WTC11 (cell line): ENCODE measurements around the gene MMRN1. TPM values are rescaled to one million over a fixed set of nuclear protein-coding genes. Genes with fewer than 3 reads are reported as not detected.

ENCODE experiments used
- ATAC-seq: fragments of 200-7000 bp; cut with Tn5 transposase; 2 replicates; pipeline ENCODE4 v1.10.0; 2021; ENCODE audit warnings: mild to moderate bottlenecking, moderate library complexity
- CTCF ChIA-PET: fragments of 300-600 bp; sonication (Branson Sonifier 250); formaldehyde crosslinking; loops from one replicate; lab custom pipeline; 2021; ENCODE audit warnings: antibody characterized with exemption; lab: Charles Lee
- POLR2A ChIA-PET: fragments of 350-600 bp; sonication (Branson Sonifier 250); formaldehyde crosslinking; loops from one replicate; lab custom pipeline; 2021; ENCODE audit warnings: antibody characterized with exemption; lab: Charles Lee
- DNase-seq: peaks from one replicate; pipeline ENCODE4 v3.0.0; 2021; ENCODE audit warnings: low spot score
- H3K27ac Mint-ChIP-seq: 2 replicates; pipeline ENCODE4 v1.8.0; 2021; ENCODE audit warnings: mixed read lengths
- H3K27me3 Mint-ChIP-seq: 2 replicates; pipeline ENCODE4 v1.8.0; 2021; ENCODE audit warnings: low read depth, mild to moderate bottlenecking, moderate library complexity, mixed read lengths
- H3K36me3 Mint-ChIP-seq: 2 replicates; pipeline ENCODE4 v1.8.0; 2021; ENCODE audit warnings: mixed read lengths
- H3K4me1 Mint-ChIP-seq: 2 replicates; pipeline ENCODE4 v1.8.0; 2022; ENCODE audit warnings: mixed read lengths
- H3K4me3 Mint-ChIP-seq: 2 replicates; pipeline ENCODE4 v1.8.0; 2021; ENCODE audit warnings: mild to moderate bottlenecking, moderate library complexity, mixed read lengths
- H3K9me3 Mint-ChIP-seq: 2 replicates; pipeline ENCODE4 v1.8.0; 2021; ENCODE audit warnings: mixed read lengths
- ESRRA ChIP-seq: sonication (generic); formaldehyde crosslinking; IDR thresholded peaks from 2 replicates; pipeline ENCODE4 v1.8.1; 2022; ENCODE audit warnings: mild to moderate bottlenecking, missing genetic modification reagents, borderline replicate concordance
- FOXP1 ChIP-seq: sonication (generic); formaldehyde crosslinking; IDR thresholded peaks from 2 replicates; pipeline ENCODE4 v1.8.0; 2022; ENCODE audit warnings: missing genetic modification reagents, mild to moderate bottlenecking, moderate library complexity, borderline replicate concordance
- GABPB1 ChIP-seq: sonication (generic); formaldehyde crosslinking; IDR thresholded peaks from 2 replicates; pipeline ENCODE4 v1.8.1; 2023; ENCODE audit warnings: mild to moderate bottlenecking, missing genetic modification reagents
- OVOL2 ChIP-seq: fragments of 250-450 bp; sonication (Bioruptor Pico); IDR thresholded peaks from 2 replicates; pipeline ENCODE4 v1.9.0; 2021; ENCODE audit warnings: mild to moderate bottlenecking, borderline replicate concordance
- SMAD4 ChIP-seq: sonication (generic); formaldehyde crosslinking; IDR thresholded peaks from 2 replicates; pipeline ENCODE4 v1.8.0; 2022; ENCODE audit warnings: mild to moderate bottlenecking, missing genetic modification reagents
- SP1 ChIP-seq: sonication (generic); formaldehyde crosslinking; conservative IDR thresholded peaks from 2 replicates; pipeline ENCODE4 v1.8.1; 2022; ENCODE audit warnings: missing genetic modification reagents
- ZNF396 ChIP-seq: fragments of 250-450 bp; sonication (Bioruptor Pico); IDR thresholded peaks from 2 replicates; pipeline ENCODE4 v1.8.0; 2021; ENCODE audit warnings: mild to moderate bottlenecking, moderate library complexity, borderline replicate concordance
- ZNF671 ChIP-seq: fragments of 250-450 bp; sonication (Bioruptor Pico); IDR thresholded peaks from 2 replicates; pipeline ENCODE4 v1.8.0; 2021; ENCODE audit warnings: mild to moderate bottlenecking
- total RNA-seq: library from RNA; stranded (reverse); gene quantifications from 3 replicates; pipeline ENCODE4 v1.2.3, GENCODE V29; 2021
- TF ChIP-seq, protein P1 (sequence below): fragments of 250-450 bp; sonication (Bioruptor Pico); IDR thresholded peaks from 2 replicates; pipeline ENCODE4 v1.9.0; 2021; ENCODE audit warnings: mild to moderate bottlenecking
- TF ChIP-seq, protein P2 (sequence below): fragments of 250-450 bp; sonication (Bioruptor Pico); IDR thresholded peaks from 2 replicates; pipeline ENCODE4 v2.1.2; 2022; ENCODE audit warnings: mild to moderate bottlenecking, moderate library complexity
- TF ChIP-seq, protein P3 (sequence below): sonication (generic); formaldehyde crosslinking; IDR thresholded peaks from 2 replicates; pipeline ENCODE4 v1.8.0; 2022; ENCODE audit warnings: mild to moderate bottlenecking, missing genetic modification reagents
- TF ChIP-seq, protein P4 (sequence below): sonication (generic); formaldehyde crosslinking; IDR thresholded peaks from 2 replicates; pipeline ENCODE4 v1.8.1; 2022; ENCODE audit warnings: missing genetic modification reagents, borderline replicate concordance
- TF ChIP-seq, protein P5 (sequence below): sonication (generic); formaldehyde crosslinking; IDR thresholded peaks from 2 replicates; pipeline ENCODE4 v1.8.0; 2022; ENCODE audit warnings: mild to moderate bottlenecking, missing genetic modification reagents
- TF ChIP-seq, protein P6 (sequence below): fragments of 200-600 bp; IDR thresholded peaks from 2 replicates; pipeline ENCODE4 v1.8.0; 2022; ENCODE audit warnings: antibody characterized with exemption

The MMRN1 gene
- total RNA-seq, 1 experiment from 2014 or later: not detected

DNA sequence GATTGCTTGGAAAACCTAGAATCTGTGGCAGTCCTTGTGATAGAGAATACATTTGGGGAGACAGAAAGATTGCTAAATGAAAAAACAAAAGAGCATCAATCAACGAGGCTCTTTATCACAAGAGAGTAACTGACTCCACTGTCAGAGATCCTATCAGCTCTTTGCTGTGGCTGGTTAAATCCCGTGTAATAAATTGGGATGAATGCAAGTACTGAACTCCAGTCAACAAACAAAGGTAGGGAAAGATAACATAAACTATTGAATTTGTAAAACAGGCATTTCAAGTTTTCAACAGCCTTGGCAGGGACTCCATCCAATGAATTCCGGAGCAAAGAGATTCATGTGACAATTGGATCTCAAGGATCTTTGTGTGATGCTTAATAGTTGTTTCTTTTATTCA is 21.3 kb downstream of the MMRN1 start:
- Mint-ChIP-seq H3K4me1 (peaks cover 27% of the 10 kb centered on the region), H3K4me3 (no peak overlapping the region), H3K9me3 (no peaks in the 10 kb centered on the region), H3K36me3 (no peaks in the 10 kb centered on the region), H3K27ac (peak overlapping the region; percentile 50), H3K27me3 (no peaks in the 10 kb centered on the region)
- POLR2A ChIA-PET: no interaction called here
- TF ChIP-seq, protein P1, sequence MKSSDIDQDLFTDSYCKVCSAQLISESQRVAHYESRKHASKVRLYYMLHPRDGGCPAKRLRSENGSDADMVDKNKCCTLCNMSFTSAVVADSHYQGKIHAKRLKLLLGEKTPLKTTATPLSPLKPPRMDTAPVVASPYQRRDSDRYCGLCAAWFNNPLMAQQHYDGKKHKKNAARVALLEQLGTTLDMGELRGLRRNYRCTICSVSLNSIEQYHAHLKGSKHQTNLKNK (CRISPR knock-in tag): no peak
- TF ChIP-seq GABPB1 (CRISPR knock-in tag) (no peak), SMAD4 (CRISPR knock-in tag) (no peak), OVOL2 (no peak), SP1 (no peak)
- TF ChIP-seq, protein P2, sequence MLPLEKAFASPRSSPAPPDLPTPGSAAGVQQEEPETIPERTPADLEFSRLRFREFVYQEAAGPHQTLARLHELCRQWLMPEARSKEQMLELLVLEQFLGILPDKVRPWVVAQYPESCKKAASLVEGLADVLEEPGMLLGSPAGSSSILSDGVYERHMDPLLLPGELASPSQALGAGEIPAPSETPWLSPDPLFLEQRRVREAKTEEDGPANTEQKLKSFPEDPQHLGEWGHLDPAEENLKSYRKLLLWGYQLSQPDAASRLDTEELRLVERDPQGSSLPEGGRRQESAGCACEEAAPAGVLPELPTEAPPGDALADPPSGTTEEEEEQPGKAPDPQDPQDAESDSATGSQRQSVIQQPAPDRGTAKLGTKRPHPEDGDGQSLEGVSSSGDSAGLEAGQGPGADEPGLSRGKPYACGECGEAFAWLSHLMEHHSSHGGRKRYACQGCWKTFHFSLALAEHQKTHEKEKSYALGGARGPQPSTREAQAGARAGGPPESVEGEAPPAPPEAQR (CRISPR knock-in tag): no peak
- DNase-seq (no peak), ATAC-seq (no peak)
- CTCF ChIA-PET: no interaction called here

DNA sequence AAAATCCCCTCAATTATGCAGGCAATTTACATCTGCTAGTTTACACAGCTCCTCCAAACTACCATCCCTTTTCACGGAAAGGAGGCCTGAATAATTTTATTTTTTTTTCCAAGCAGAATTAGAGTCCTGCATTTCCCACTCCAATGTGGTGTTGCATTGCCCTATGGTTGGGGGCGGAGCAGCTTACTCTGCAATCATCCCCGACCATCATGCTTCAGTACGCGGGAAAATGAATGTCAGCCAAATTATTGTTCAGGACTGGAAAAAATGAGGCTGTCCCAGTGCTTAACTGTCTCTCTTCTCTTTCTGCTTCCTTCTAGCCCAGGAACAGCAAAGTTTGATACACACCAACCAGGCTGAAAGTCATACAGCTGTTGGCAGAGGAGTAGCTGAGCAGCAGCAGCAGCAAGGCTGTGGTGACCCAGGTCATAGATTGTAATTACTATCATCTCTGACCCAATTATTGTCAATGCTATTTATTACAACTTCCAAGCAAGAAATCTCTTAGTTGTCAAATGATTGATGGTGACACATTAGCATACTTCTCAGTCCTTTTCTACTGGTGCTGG is 28.3 kb downstream of the MMRN1 start:
- no peak overlapping the region for H3K4me3 Mint-ChIP-seq
- CTCF ChIA-PET: interaction anchor here (1.0 kb wide), 1 partner anchor 328 kb away, joined by 3 read pairs; no protein-coding TSS in a partner anchor
- POLR2A ChIA-PET: no interaction called here
- DNase-seq (no peak), ATAC-seq (no peak)
- H3K27ac Mint-ChIP-seq: no peak overlapping the region; the same call in 1 of the 2 replicates
- no peak for TF ChIP-seq ESRRA (CRISPR knock-in tag)
- TF ChIP-seq, protein P1 (CRISPR knock-in tag): no peak
- peaks cover 7% of the 10 kb centered on the region for H3K4me1 Mint-ChIP-seq
- H3K36me3 Mint-ChIP-seq: no peaks in the 10 kb centered on the region
- H3K27me3 Mint-ChIP-seq: no peaks in the 10 kb centered on the region
- H3K9me3 Mint-ChIP-seq: peaks cover 6% of the 10 kb centered on the region

DNA sequence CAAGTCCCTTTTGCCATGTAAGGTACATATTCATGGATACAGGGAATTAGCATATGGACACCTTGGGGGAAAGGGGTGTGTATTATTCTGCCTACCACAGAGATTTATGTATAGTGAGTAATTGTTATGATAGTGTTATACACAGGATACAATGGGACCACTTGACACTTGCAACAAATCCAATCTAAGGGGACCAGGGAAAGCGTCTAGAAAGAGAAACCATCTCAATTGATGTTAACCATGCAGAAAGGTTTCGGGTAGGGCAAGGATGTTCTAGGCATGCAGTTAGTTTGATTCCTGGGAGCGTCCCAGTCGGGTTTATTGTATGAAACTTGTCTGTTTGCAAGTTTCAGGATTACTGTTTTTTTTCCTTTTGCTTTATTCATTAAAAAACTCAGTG is 34.2 kb downstream of the MMRN1 start:
- no peak for DNase-seq
- CTCF ChIA-PET: no interaction called here
- Mint-ChIP-seq H3K9me3 (peaks cover 19% of the 10 kb centered on the region), H3K36me3 (peaks cover 7% of the 10 kb centered on the region; the same call in 1 of the 2 replicates), H3K4me1 (peaks cover 11% of the 10 kb centered on the region), H3K4me3 (no peak overlapping the region), H3K27me3 (no peaks in the 10 kb centered on the region; the same call in 1 of the 2 replicates), H3K27ac (no peak overlapping the region)
- TF ChIP-seq, protein P1 (CRISPR knock-in tag): no peak
- no peak for TF ChIP-seq FOXP1 (CRISPR knock-in tag)
- TF ChIP-seq, protein P3, sequence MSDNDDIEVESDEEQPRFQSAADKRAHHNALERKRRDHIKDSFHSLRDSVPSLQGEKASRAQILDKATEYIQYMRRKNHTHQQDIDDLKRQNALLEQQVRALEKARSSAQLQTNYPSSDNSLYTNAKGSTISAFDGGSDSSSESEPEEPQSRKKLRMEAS: no peak
- no peak for TF ChIP-seq ZNF671 (CRISPR knock-in tag)
- TF ChIP-seq, protein P4, sequence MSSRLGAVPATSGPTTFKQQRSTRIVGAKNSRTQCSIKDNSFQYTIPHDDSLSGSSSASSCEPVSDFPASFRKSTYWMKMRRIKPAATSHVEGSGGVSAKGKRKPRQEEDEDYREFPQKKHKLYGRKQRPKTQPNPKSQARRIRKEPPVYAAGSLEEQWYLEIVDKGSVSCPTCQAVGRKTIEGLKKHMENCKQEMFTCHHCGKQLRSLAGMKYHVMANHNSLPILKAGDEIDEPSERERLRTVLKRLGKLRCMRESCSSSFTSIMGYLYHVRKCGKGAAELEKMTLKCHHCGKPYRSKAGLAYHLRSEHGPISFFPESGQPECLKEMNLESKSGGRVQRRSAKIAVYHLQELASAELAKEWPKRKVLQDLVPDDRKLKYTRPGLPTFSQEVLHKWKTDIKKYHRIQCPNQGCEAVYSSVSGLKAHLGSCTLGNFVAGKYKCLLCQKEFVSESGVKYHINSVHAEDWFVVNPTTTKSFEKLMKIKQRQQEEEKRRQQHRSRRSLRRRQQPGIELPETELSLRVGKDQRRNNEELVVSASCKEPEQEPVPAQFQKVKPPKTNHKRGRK: no peak
- TF ChIP-seq, protein P5, sequence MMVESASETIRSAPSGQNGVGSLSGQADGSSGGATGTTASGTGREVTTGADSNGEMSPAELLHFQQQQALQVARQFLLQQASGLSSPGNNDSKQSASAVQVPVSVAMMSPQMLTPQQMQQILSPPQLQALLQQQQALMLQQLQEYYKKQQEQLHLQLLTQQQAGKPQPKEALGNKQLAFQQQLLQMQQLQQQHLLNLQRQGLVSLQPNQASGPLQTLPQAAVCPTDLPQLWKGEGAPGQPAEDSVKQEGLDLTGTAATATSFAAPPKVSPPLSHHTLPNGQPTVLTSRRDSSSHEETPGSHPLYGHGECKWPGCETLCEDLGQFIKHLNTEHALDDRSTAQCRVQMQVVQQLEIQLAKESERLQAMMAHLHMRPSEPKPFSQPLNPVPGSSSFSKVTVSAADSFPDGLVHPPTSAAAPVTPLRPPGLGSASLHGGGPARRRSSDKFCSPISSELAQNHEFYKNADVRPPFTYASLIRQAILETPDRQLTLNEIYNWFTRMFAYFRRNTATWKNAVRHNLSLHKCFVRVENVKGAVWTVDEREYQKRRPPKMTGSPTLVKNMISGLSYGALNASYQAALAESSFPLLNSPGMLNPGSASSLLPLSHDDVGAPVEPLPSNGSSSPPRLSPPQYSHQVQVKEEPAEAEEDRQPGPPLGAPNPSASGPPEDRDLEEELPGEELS: no peak
- TF ChIP-seq, protein P6, sequence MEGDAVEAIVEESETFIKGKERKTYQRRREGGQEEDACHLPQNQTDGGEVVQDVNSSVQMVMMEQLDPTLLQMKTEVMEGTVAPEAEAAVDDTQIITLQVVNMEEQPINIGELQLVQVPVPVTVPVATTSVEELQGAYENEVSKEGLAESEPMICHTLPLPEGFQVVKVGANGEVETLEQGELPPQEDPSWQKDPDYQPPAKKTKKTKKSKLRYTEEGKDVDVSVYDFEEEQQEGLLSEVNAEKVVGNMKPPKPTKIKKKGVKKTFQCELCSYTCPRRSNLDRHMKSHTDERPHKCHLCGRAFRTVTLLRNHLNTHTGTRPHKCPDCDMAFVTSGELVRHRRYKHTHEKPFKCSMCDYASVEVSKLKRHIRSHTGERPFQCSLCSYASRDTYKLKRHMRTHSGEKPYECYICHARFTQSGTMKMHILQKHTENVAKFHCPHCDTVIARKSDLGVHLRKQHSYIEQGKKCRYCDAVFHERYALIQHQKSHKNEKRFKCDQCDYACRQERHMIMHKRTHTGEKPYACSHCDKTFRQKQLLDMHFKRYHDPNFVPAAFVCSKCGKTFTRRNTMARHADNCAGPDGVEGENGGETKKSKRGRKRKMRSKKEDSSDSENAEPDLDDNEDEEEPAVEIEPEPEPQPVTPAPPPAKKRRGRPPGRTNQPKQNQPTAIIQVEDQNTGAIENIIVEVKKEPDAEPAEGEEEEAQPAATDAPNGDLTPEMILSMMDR: no peak
- no peak for TF ChIP-seq ZNF396 (CRISPR knock-in tag)
- POLR2A ChIA-PET: no interaction called here
- no peak for ATAC-seq
